Esophagus (tissue), 2 donors: Measurements from ENCODE around the gene SLC8B1. TPM values are rescaled to one million over a fixed set of nuclear protein-coding genes. Genes with fewer than 3 reads are reported as not detected.

Experiments
- H3K27ac ChIP-seq, 2 donors: one replicate each; pipeline ENCODE4 v1.5.1; 2013; ENCODE audit warnings: low read depth in 2 of 2, mild to moderate bottlenecking in 2 of 2, inconsistent platforms in 1 of 2, low read length in 1 of 2, moderate library complexity in 1 of 2
- H3K27me3 ChIP-seq, 2 donors: one replicate each; pipeline ENCODE4 v1.6.1; 2013; ENCODE audit warnings: low read length in 2 of 2, control low read depth in 1 of 2, mild to moderate bottlenecking in 1 of 2; ENCODE audit not compliant: insufficient read depth in 2 of 2, control insufficient read depth in 1 of 2
- H3K36me3 ChIP-seq, 2 donors: one replicate each; pipeline ENCODE4 v1.6.1; 2013; ENCODE audit warnings: low read length in 1 of 2; ENCODE audit not compliant: control insufficient read depth in 2 of 2, insufficient read depth in 2 of 2
- H3K4me1 ChIP-seq, 2 donors: one replicate each; pipeline ENCODE4 v1.6.1; 2013; ENCODE audit warnings: low read length in 1 of 2; ENCODE audit not compliant: control insufficient read depth in 2 of 2, insufficient read depth in 2 of 2
- H3K4me3 ChIP-seq, 2 donors: one replicate each; pipeline ENCODE4 v1.5.1; 2013; ENCODE audit warnings: low read length in 2 of 2, mild to moderate bottlenecking in 2 of 2, low read depth in 1 of 2, moderate library complexity in 1 of 2
- H3K9me3 ChIP-seq, 2 donors: one replicate each; pipeline ENCODE4 v1.6.1; 2013; ENCODE audit warnings: mild to moderate bottlenecking in 2 of 2, low read depth in 1 of 2, low read length in 1 of 2, moderate library complexity in 1 of 2; ENCODE audit not compliant: control insufficient read depth in 2 of 2, insufficient read depth in 1 of 2
- WGBS, 2 donors: extraction: QIAGEN DNeasy Blood & Tissue Kit; methylation state at CpG; one replicate each; pipeline ENCODE4 v1.1.7; 2013; 5-methylcytosine and 5-hydroxymethylcytosine counted together
- polyA plus RNA-seq, 2 donors: library from polyadenylated mRNA; stranded (reverse); fragments of 200-250 nt; gene quantifications; one replicate each; pipeline ENCODE4 v1.2.3, GENCODE V29; 2013
- donor health status: healthy with polysubstance abuse.
- donor health status: Bipolar disorder and iron deficiency.

Gene SLC8B1
- polyA plus RNA-seq, 2 donors: 17.2 to 19.3 TPM

DNA sequence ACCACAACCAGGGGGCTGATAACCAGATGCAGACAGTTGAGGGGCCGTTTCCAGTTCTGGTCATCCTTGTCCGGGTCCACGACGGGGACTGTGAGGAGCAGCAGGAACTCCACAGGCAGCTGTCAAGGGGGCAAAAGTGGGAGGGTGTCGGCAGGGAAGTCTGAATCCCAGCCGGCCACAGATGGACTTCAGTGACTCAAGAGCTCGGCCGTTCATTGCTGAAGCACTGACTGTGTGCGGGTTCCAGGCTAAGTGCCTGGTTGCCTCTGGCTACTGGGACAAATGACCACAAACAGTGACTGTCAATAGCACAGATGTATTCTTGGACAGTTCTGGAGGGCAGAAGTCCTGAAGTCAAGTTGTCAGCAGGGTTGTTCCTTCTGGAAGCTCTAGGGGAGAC, 19.6 kb downstream of the SLC8B1 start:
- Histone ChIP-seq H3K4me3 (no peak overlapping the region), H3K27me3 (no peaks in the 10 kb centered on the region), H3K4me1 (no peaks in the 10 kb centered on the region), H3K9me3 (no peaks in the 10 kb centered on the region), H3K27ac (no peak overlapping the region), H3K36me3 (peaks cover 6 to 35% of the 10 kb centered on the region in 2 donors)
- WGBS, 2 donors: 78 to 83% methylated on average over 9 of the region's 9 CpGs

DNA sequence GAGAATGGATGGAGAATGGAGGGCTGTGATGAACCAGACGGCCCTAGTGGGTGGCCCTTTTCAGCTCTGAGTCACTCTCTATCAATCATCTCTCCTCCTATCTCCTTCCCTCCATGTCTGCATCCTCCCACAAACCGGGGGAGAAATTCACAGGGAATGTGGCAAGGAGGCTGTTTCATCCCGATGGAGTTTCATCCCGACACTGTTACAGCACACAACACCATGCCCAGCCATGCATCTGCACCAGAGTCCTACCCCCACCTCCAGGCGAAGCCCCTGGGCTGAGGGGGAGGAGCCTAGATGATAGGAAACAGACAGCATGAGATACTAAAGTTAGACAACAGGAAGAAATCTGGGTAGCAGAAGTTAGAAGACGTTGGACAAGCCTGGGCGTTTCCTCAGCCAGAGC, 20.8 kb downstream of the SLC8B1 start:
- Histone ChIP-seq H3K4me1 (no peaks in the 10 kb centered on the region), H3K4me3 (no peak overlapping the region), H3K36me3 (peaks cover 3 to 30% of the 10 kb centered on the region in 2 donors), H3K27me3 (no peaks in the 10 kb centered on the region), H3K27ac (no peak overlapping the region), H3K9me3 (no peaks in the 10 kb centered on the region)
- 71 to 73% methylated on average over 7 of the region's 7 CpGs for WGBS, 2 donors

DNA sequence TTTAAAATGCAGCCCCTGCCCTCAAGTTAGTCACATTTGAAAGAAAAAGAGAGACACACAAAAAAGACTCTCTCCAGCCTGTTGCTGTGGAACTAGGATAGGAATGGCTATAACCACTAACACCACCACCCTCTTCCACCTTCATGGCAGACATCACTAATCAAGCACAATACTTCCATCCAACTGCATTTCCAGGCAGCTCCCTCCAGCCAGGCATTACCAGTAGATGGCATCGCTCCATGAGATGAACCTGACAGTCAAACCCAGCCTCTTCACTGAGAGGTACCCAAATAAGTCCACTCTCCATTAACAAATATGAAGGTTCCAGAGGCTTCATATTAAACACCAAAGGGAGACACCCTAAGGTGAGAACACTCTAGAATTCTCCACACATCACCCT, 24.4 kb downstream of the SLC8B1 start:
- 96 to 97% methylated on average over 1 of the region's 1 CpG for WGBS, 2 donors
- no peak overlapping the region for H3K27ac ChIP-seq
- peaks cover 8 to 22% of the 10 kb centered on the region in 2 donors for H3K36me3 ChIP-seq
- H3K27me3 ChIP-seq: no peaks in the 10 kb centered on the region
- no peaks in the 10 kb centered on the region for H3K4me1 ChIP-seq
- no peak overlapping the region for H3K4me3 ChIP-seq
- no peaks in the 10 kb centered on the region for H3K9me3 ChIP-seq

DNA sequence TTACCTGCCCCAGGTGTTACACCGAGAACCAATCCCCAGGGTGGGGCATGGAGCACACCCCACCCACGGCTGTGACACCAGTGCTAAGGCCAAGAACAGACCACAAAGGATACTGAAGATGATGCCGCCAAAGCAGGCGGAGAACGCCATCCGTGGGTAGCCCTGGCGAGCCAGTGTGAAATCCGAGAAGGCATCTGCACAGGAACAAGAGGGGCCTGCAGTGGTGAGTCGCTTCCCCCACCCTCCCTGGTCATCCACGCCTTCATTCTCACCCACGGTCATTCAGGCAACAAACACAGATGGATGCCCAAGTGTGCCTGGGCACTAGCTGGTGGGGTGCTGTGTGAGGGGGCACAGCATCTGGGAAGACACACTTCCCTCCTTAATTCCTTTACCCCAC, 28.5 kb downstream of the SLC8B1 start:
- H3K36me3 ChIP-seq: peaks cover 17 to 19% of the 10 kb centered on the region in 2 donors

DNA sequence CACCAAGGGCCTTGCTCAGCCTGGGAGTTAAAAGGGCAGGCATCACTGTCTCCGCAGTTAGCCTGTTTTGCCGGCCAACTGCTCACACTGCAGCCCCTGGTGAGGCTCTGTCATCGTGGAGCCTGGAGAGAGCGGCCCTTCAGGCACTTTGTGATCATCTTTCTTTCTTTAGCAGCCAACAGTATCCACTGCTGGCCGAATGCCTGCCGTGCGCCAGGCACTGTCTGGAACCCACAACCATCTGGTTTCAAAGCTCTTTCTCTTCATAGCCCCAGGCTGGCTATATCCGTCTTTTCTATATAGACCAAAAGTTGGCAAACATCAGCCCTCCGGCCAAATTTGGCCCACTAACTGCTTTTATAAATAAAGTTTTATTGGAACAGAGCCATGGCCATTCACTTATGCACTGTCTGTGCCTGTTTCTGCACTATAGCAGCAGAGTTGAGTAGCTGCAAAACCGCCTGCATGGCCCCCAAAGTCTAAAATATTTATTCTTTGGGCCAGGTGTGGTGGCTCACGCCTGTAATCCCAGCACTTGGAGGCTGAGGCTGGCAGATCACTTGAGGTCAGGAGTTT, 29.5 kb downstream of the SLC8B1 start:
- Histone ChIP-seq H3K4me3 (no peak overlapping the region), H3K27me3 (no peaks in the 10 kb centered on the region), H3K4me1 (no peaks in the 10 kb centered on the region), H3K9me3 (no peaks in the 10 kb centered on the region), H3K36me3 (peaks cover 17 to 19% of the 10 kb centered on the region in 2 donors), H3K27ac (no peak overlapping the region)
- 88 to 95% methylated on average over 11 of the region's 11 CpGs for WGBS, 2 donors

More for the DNA sequence above, 28.5 kb downstream of the SLC8B1 start:
- WGBS, 2 donors: 82 to 84% methylated on average over 11 of the region's 11 CpGs
- Histone ChIP-seq H3K4me3 (no peak overlapping the region), H3K27me3 (no peaks in the 10 kb centered on the region), H3K4me1 (no peaks in the 10 kb centered on the region), H3K27ac (no peak overlapping the region), H3K9me3 (no peaks in the 10 kb centered on the region)

DNA sequence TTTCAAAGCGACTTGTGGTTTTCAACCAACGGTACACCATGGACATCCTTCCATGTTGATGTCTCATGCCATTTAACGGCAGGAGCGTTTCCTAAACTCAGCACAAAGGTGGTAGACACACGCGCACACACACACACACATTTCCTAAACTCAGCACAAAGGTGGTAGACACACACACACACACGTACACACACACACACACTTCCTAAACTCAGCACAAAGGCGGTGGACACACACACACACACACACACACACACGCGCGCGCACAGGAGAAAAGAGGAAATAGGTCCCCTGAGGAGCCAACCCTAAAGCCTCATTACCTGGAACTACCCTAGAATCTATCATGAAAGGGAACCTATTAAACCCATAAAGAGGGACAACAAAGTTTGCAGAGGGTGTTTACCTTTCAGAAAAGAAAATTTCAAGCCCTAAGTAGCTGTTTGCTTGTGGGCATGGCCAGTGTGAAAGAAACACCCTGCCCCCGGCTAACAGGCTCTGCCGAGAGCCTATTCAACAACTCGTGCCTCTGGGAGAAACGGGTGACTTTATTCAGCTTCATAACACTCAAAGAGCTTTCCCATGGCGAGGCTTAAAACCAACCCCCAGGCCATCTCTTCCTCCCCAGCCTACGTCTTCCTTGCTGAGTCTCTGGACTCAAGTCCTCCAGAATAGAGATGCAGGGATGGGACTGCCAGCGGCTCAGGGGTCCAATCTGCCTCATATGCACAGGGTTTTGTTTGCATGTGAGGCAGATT, 31.8 kb downstream of the SLC8B1 start:
- WGBS, 2 donors: 76 to 78% methylated on average over 19 of the region's 19 CpGs
- Histone ChIP-seq H3K27ac (no peak overlapping the region), H3K27me3 (no peaks in the 10 kb centered on the region), H3K36me3 (peaks cover 17 to 24% of the 10 kb centered on the region in 2 donors), H3K4me3 (no peak overlapping the region), H3K9me3 (no peaks in the 10 kb centered on the region), H3K4me1 (peaks cover 5 to 14% of the 10 kb centered on the region in 2 donors)

DNA sequence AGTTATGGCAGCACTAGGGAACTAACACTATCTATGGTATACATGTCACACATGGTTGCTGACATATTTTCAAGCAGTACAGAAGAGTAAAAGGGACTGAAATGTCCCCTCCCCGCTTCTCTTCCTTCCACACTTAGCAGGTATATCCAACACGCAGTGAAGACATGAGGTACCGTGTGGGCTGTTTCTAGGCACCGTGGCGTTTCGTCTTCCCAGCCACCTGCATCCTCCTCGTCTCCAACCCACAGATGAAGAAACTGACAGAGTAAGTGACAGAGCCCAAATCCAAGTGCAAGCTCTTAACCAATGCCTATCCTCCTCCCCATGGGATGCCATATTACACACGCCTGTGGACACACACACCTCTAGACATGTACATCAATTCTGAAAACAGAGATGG, 32.4 kb downstream of the SLC8B1 start:
- WGBS, 2 donors: 89 to 90% methylated on average over 8 of the region's 8 CpGs
- Histone ChIP-seq H3K4me1 (peaks cover 5 to 14% of the 10 kb centered on the region in 2 donors), H3K9me3 (no peaks in the 10 kb centered on the region), H3K4me3 (no peak overlapping the region), H3K36me3 (peaks cover 16 to 19% of the 10 kb centered on the region in 2 donors), H3K27ac (no peak overlapping the region), H3K27me3 (no peaks in the 10 kb centered on the region)

DNA sequence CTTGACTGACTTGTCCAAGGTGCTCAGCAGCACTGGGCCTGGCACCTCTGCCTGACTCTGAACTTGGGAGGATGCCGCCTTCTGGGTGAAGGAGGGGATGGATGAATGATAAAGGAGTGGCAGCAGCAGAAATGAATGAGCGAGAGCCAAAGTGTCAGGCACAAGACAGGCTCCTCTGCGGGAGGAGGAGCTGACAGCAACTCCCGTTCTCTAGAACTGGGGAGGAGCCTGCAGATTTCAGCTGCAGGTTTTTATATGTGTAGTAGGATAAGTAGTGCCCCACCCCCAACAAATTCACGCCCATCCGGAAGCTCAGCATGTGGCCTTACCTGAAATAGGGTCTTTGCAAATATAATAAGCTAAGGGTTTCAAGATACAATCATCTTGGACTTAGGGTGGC, 33.1 kb downstream of the SLC8B1 start:
- Histone ChIP-seq H3K27me3 (no peaks in the 10 kb centered on the region), H3K36me3 (peaks cover 15 to 18% of the 10 kb centered on the region in 2 donors), H3K4me1 (peaks cover 5 to 14% of the 10 kb centered on the region in 2 donors), H3K9me3 (no peaks in the 10 kb centered on the region), H3K27ac (no peak overlapping the region), H3K4me3 (no peak overlapping the region)
- 87 to 89% methylated on average over 6 of the region's 6 CpGs for WGBS, 2 donors

DNA sequence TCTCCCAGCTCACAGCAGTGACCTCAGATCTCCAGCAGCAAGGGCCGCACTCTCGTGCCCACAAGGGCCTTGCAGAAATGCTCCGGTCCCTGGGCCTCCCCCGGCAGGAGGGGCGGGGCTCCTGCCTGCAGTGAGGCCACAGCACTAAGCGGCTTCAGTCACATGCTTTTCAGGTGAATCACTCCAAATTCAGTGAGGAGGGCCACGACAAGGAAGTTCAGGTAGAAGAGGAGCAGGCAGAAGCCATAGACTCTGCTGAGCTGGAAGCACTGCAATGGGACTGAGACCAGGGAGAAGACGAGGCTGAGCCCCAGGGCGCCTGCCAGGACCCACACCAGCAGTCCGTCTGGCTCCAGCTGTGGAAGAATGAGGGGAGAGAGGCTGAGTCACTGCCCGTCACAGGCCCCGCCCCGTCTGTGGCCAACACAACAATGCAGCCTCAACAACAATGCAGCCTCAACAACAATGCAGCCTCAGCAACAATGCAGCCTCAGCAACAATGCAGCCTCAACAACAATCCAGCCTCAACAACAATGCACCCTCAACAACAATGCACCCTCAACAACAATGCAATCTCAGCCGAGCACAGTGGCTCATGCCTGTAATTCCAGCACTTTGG, 35.2 kb downstream of the SLC8B1 start:
- no peaks in the 10 kb centered on the region for H3K27me3 ChIP-seq
- H3K4me1 ChIP-seq: peaks cover 5 to 14% of the 10 kb centered on the region in 2 donors
- no peak overlapping the region for H3K4me3 ChIP-seq
- peak overlapping the region; percentile 54 to 79 for H3K27ac ChIP-seq
- peaks cover 9 to 26% of the 10 kb centered on the region in 2 donors for H3K36me3 ChIP-seq
- H3K9me3 ChIP-seq: no peaks in the 10 kb centered on the region
- 37 to 49% methylated on average over 14 of the region's 14 CpGs for WGBS, 2 donors
